Esophagus (tissue), 2 donors: Measurements from ENCODE around the gene CTRB2. TPM values are rescaled to one million over a fixed set of nuclear protein-coding genes. Genes with fewer than 3 reads are reported as not detected.

Experiments used
- H3K27ac ChIP-seq, 2 donors: one replicate each; pipeline ENCODE4 v1.5.1; 2013; ENCODE audit warnings: low read depth in 2 of 2, mild to moderate bottlenecking in 2 of 2, inconsistent platforms in 1 of 2, low read length in 1 of 2, moderate library complexity in 1 of 2
- H3K27me3 ChIP-seq, 2 donors: one replicate each; pipeline ENCODE4 v1.6.1; 2013; ENCODE audit warnings: low read length in 2 of 2, control low read depth in 1 of 2, mild to moderate bottlenecking in 1 of 2; ENCODE audit not compliant: insufficient read depth in 2 of 2, control insufficient read depth in 1 of 2
- H3K36me3 ChIP-seq, 2 donors: one replicate each; pipeline ENCODE4 v1.6.1; 2013; ENCODE audit warnings: low read length in 1 of 2; ENCODE audit not compliant: control insufficient read depth in 2 of 2, insufficient read depth in 2 of 2
- H3K4me1 ChIP-seq, 2 donors: one replicate each; pipeline ENCODE4 v1.6.1; 2013; ENCODE audit warnings: low read length in 1 of 2; ENCODE audit not compliant: control insufficient read depth in 2 of 2, insufficient read depth in 2 of 2
- H3K4me3 ChIP-seq, 2 donors: one replicate each; pipeline ENCODE4 v1.5.1; 2013; ENCODE audit warnings: low read length in 2 of 2, mild to moderate bottlenecking in 2 of 2, low read depth in 1 of 2, moderate library complexity in 1 of 2
- H3K9me3 ChIP-seq, 2 donors: one replicate each; pipeline ENCODE4 v1.6.1; 2013; ENCODE audit warnings: mild to moderate bottlenecking in 2 of 2, low read depth in 1 of 2, low read length in 1 of 2, moderate library complexity in 1 of 2; ENCODE audit not compliant: control insufficient read depth in 2 of 2, insufficient read depth in 1 of 2
- WGBS, 2 donors: extraction: QIAGEN DNeasy Blood & Tissue Kit; methylation state at CpG; one replicate each; pipeline ENCODE4 v1.1.7; 2013; 5-methylcytosine and 5-hydroxymethylcytosine counted together
- polyA plus RNA-seq, 2 donors: library from polyadenylated mRNA; stranded (reverse); fragments of 200-250 nt; gene quantifications; one replicate each; pipeline ENCODE4 v1.2.3, GENCODE V29; 2013
- donor health status: healthy with polysubstance abuse.
- donor health status: Bipolar disorder and iron deficiency.

Gene CTRB2
- polyA plus RNA-seq, 2 donors: 0.35 to 1.7 TPM

DNA sequence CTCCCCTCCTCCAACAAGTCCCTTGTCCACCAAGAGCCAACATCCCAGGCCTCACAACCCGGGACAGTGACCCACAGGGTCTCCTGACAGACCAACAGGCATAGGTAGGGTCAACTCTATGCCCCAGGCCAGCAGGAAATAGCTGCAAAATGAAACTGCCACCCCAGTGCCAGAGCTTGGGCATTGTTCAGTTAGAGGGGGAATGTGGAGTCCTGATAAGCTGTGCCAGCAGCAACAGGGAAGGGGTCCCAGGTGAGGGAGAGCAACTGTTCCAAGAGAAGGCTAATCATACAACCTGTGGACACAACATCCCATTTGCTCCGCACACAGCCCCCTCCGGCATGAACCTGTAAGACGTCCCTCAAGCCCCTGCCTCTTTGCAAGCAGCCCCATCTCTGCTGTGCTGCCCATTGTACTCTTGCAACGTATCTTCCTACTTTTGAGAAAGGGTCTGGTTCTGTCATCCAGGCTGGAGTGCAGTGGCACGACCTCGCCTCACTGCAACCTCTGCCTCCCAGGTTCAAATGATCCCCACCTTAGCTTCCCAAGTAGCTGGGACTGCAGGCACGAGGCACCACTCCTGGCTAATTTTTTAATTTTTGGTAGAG, 17.2 kb downstream of the CTRB2 start:
- Histone ChIP-seq H3K36me3 (no peaks in the 10 kb centered on the region), H3K4me3 (no peak overlapping the region), H3K4me1 (peaks cover 0 to 4% of the 10 kb centered on the region in 2 donors), H3K27me3 (no peaks in the 10 kb centered on the region), H3K27ac (no peak overlapping the region), H3K9me3 (peaks cover 0 to 2% of the 10 kb centered on the region in 2 donors)
- 80 to 87% methylated on average over 8 of the region's 8 CpGs for WGBS, 2 donors

DNA sequence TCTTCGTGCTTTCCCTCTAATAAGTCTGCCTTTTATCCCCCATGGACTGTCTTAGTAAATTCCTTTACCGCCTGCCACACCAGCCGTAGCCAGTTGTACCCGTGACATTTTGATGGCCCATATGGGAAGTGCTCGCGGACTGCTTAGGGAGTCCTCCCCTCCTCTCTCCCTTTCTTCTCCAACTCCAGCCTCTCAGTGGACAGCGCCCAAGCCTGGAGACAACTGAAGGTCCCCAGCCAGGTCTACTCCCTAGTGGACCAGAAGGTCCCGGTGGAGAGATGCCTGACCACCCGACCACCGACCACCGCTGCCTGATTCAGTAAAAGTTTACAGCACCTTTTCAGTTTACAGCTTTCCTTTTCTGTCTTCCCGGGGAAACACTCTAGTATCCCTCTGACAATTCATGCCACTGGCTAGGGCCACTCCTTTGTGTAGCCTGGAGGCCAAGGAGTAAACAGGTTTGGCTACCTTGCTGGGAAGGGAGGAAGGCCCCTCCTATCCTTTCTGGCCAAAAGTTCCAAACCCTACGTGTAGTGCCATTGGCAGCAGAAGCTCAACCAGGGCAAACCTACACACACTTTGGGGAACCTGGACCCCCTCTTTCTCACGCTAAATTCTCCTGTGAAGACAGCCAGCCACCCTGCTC, 18.0 kb downstream of the CTRB2 start:
- Histone ChIP-seq H3K4me1 (peaks cover 0 to 4% of the 10 kb centered on the region in 2 donors), H3K4me3 (no peak overlapping the region), H3K27ac (no peak overlapping the region), H3K36me3 (no peaks in the 10 kb centered on the region), H3K27me3 (no peaks in the 10 kb centered on the region), H3K9me3 (peaks cover 0 to 2% of the 10 kb centered on the region in 2 donors)
- 83 to 87% methylated on average over 14 of the region's 14 CpGs for WGBS, 2 donors

- H3K36me3 ChIP-seq: no peaks in the 10 kb centered on the region
- H3K4me1 ChIP-seq: no peaks in the 10 kb centered on the region
- H3K4me3 ChIP-seq: no peak overlapping the region
- WGBS, 2 donors: 35 to 43% methylated on average over 3 of the region's 3 CpGs
- no peak overlapping the region for H3K27ac ChIP-seq
- H3K9me3 ChIP-seq: peaks cover under 1 to 2% of the 10 kb centered on the region in 2 donors
- no peaks in the 10 kb centered on the region for H3K27me3 ChIP-seq
These were observed 25.3 kb downstream of the CTRB2 start for GRCh38 chr16:75181630-75182029.

DNA sequence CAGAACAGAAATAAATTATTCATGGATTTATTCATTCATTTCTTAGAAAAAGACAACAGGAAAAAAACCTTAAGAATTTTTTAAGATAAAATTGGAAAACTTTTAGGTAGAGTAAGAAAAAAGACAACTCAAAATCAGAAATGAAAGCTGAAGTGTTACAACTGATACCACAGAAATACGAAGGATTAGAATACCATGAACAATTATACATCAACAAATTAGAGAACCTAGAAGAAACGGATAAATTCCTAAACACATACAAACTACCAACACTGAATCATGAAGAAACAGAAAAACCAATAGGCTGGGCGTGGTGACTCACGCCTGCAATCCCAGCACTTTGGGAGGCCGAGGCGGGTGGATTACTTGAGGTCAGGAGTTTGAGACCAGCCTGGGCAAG, 27.8 kb downstream of the CTRB2 start:
- Histone ChIP-seq H3K27ac (no peak overlapping the region), H3K4me1 (no peaks in the 10 kb centered on the region), H3K36me3 (no peaks in the 10 kb centered on the region), H3K4me3 (no peak overlapping the region), H3K27me3 (no peaks in the 10 kb centered on the region), H3K9me3 (peaks cover 6 to 12% of the 10 kb centered on the region in 2 donors)
- 89 to 96% methylated on average over 6 of the region's 6 CpGs for WGBS, 2 donors

DNA sequence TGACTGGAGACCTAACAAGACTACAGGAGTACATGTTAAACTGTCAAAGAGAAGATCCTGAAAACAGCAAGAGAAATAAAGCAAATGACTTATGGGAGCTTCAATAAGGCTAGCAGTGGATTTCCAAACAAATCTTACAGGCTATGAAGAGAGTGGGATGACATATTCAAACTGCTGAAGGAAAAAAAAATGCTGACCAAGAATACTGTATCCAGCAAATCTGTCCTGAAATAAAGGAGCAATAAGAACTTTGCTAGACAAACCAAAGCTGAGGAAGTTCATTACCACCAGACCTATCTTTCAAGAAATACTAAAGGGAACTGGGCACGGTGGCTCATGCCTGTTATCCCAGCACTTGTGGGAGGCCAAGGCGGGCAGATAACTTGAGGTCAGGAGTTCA, 30.0 kb downstream of the CTRB2 start:
- no peaks in the 10 kb centered on the region for H3K27me3 ChIP-seq

GRCh38 chr16:75175074-75175473, 31.9 kb downstream of the CTRB2 start:
- 97% methylated on average over 3 of the region's 3 CpGs for WGBS, 2 donors
- no peak overlapping the region for H3K4me3 ChIP-seq
- H3K27ac ChIP-seq: no peak overlapping the region
- H3K36me3 ChIP-seq: peaks cover 1 to 4% of the 10 kb centered on the region in 2 donors
- H3K27me3 ChIP-seq: no peaks in the 10 kb centered on the region
- peaks cover 10 to 18% of the 10 kb centered on the region in 2 donors for H3K9me3 ChIP-seq
- H3K4me1 ChIP-seq: no peaks in the 10 kb centered on the region

More for the DNA sequence above, 30.0 kb downstream of the CTRB2 start:
- Histone ChIP-seq H3K27ac (no peak overlapping the region), H3K36me3 (peaks cover 0 to 3% of the 10 kb centered on the region in 2 donors), H3K9me3 (peaks cover 9 to 17% of the 10 kb centered on the region in 2 donors), H3K4me3 (no peak overlapping the region), H3K4me1 (no peaks in the 10 kb centered on the region)
- WGBS, 2 donors: 93 to 98% methylated on average over 2 of the region's 2 CpGs

DNA sequence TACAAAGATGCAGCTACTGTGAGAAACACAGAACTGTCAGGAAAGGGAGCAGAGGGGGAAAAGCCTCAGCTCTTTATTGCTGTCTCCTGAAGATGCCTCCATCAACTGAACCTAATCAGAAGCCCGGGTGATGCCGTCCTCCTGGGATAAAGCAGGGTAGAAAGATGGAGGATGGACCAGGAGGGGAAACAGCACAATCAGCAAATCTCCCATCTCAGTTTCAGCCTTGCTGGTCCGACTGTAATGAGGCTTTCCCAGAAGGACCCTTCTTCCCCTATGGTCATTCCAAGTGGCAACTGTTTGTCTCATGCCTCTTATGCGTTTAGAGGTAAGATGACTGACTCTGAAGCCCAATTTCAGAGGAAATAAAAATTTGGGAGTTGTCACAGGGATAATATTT, 34.4 kb downstream of the CTRB2 start:
- 97 to 98% methylated on average over 4 of the region's 4 CpGs for WGBS, 2 donors
- Histone ChIP-seq H3K27ac (no peak overlapping the region), H3K4me3 (no peak overlapping the region), H3K4me1 (no peaks in the 10 kb centered on the region), H3K27me3 (no peaks in the 10 kb centered on the region), H3K9me3 (peaks cover 12 to 30% of the 10 kb centered on the region in 2 donors), H3K36me3 (peaks cover 11 to 18% of the 10 kb centered on the region in 2 donors)

GRCh38 chr16:75169899-75170405, 37.0 kb downstream of the CTRB2 start:
- H3K4me3 ChIP-seq: no peak overlapping the region
- WGBS, 2 donors: 94 to 98% methylated on average over 10 of the region's 10 CpGs

GRCh38 chr16:75160386-75160785, 46.6 kb downstream of the CTRB2 start:
- Histone ChIP-seq H3K4me3 (no peak overlapping the region), H3K36me3 (peaks cover 3 to 7% of the 10 kb centered on the region in 2 donors)
- 87 to 100% methylated on average over 1 of the region's 1 CpG for WGBS, 2 donors

More at GRCh38 chr16:75169899-75170405, 37.0 kb downstream of the CTRB2 start:
- H3K9me3 ChIP-seq: peaks cover 9 to 24% of the 10 kb centered on the region in 2 donors
- H3K4me1 ChIP-seq: no peaks in the 10 kb centered on the region
- H3K36me3 ChIP-seq: peaks cover 13 to 20% of the 10 kb centered on the region in 2 donors
- H3K27ac ChIP-seq: no peak overlapping the region
- no peaks in the 10 kb centered on the region for H3K27me3 ChIP-seq

More at GRCh38 chr16:75160386-75160785, 46.6 kb downstream of the CTRB2 start:
- Histone ChIP-seq H3K27ac (no peak overlapping the region), H3K9me3 (peaks cover 0 to 3% of the 10 kb centered on the region in 2 donors), H3K4me1 (no peaks in the 10 kb centered on the region), H3K27me3 (peaks cover 0 to 2% of the 10 kb centered on the region in 2 donors)
